Measurements from ENCODE around the gene CSH2. TPM values are rescaled to one million over a fixed set of nuclear protein-coding genes. Genes with fewer than 3 reads are reported as not detected.

CSH2 gene
- total and polyA plus RNA-seq, 2 of the 13 experiments (the other 11 are each of a cell fraction or from before 2014, with no cell fraction given): not detected

- TF ChIP-seq FOXO4 (CRISPR knock-in tag; conservative IDR thresholded peaks at IDR 0.05) (0 out of 2 replicates have a peak, but pooled peaks have one; percentile 11), ZNF772 (CRISPR knock-in tag; IDR thresholded peaks at IDR 0.05) (0 out of 2 replicates have a peak, but pooled peaks have one; percentile 15), CREB1 (IDR thresholded peaks at IDR 0.05) (no peak), CREB1 (CRISPR knock-in tag; IDR thresholded peaks at IDR 0.05) (no peak), MXD1 (CRISPR knock-in tag; IDR thresholded peaks at IDR 0.05) (peak; percentile 29; the same call in 1 of the 2 replicates), CEBPB (IDR thresholded peaks at IDR 0.05; ENCODE audit: borderline replicate concordance, low read depth, low read length) (peak; percentile 48)
Observed at GRCh38 chr17:63833026-63833740, 40.3 kb downstream of the CSH2 start (continued).

GRCh38 chr17:63832455-63832854 lies 41.0 kb downstream of the CSH2 start:
- Histone ChIP-seq H3K27ac (ENCODE audit: extremely low read length, insufficient read depth, low read length) (no peak overlapping the region), H2AFZ (ENCODE audit: low read length) (no peak overlapping the region), H4K20me1 (ENCODE audit: insufficient read depth, low read length) (0 out of 2 replicates have a peak, but pooled peaks cover 2% of the 10 kb centered on the region), H3K4me3 (replicated peaks in 1 of 3; ENCODE audit: insufficient read depth in 1 of 3, low read depth in 2 of 3, low read length in 3 of 3) (no peak overlapping the region), H3K36me3 (replicated peaks in 1 of 2; ENCODE audit: control insufficient read depth in 1 of 2, insufficient read depth in 2 of 2, low read length in 2 of 2) (peaks cover 60 to 82% of the 10 kb centered on the region in 2 experiments), H3K79me2 (ENCODE audit: insufficient read depth, low read length) (peaks cover 28% of the 10 kb centered on the region), H3K4me1 (ENCODE audit: insufficient read depth, low read length) (peaks cover 19% of the 10 kb centered on the region), H3K4me2 (ENCODE audit: low read depth, low read length) (no peak overlapping the region), H3K9me3 (ENCODE audit: low read length) (no peaks in the 10 kb centered on the region), H3K27me3 (ENCODE audit: control insufficient read depth in 1 of 2, insufficient read depth in 2 of 2, low read length in 2 of 2) (no peaks in the 10 kb centered on the region; a peak in 1 of 5 replicates), H3K9ac (ENCODE audit: insufficient read depth, low read depth, low read length) (no peak overlapping the region)
- ATAC-seq (peak; percentile 10; the same call in 2 of the 3 replicates), FAIRE-seq (no peak), DNase-seq (ENCODE audit: low spot score) (no peak)
- CTCF ChIA-PET (ENCODE audit: low intra/inter-chr PET ratio, low total read pairs): no interaction called here
- in situ Hi-C loops (cut with HindIII; ENCODE audit: extremely low pct_ligation_motif_present, low pct_unique_long_range_greater_than_20kb) (no loop called here), intact Hi-C loops (cut with micrococcal nuclease; ENCODE audit: unreplicated experiment) (no loop called here)
- BruUV-seq (replicated peaks): TSS peak; percentile 26
- POLR2A ChIA-PET: interaction anchor here (1.1 to 5.2 kb wide), 3 partner anchors 9 to 211 kb away, joined by 4 to 30 read pairs (median 13); partner anchors contain the start of genes CCDC47, DDX42 and MAP3K3
- 94% methylated on average over 2 of the region's 2 CpGs for WGBS (ENCODE audit: low lambda C conversion rate)
- TF ChIP-seq ZNF451 (CRISPR knock-in tag; IDR thresholded peaks at IDR 0.05): no peak
- 0 out of 2 replicates have a peak, but pooled peaks have one; percentile 13 for TF ChIP-seq NFIB (CRISPR knock-in tag; IDR thresholded peaks at IDR 0.05; ENCODE audit: borderline replicate concordance)
- TF ChIP-seq HES4 (CRISPR knock-in tag; IDR thresholded peaks at IDR 0.05; ENCODE audit: borderline replicate concordance): no peak
- 0 out of 2 replicates have a peak, but pooled peaks have one; percentile 34 for TF ChIP-seq POLR2G (IDR thresholded peaks at IDR 0.05; ENCODE audit: low read depth, low read length)
- TF ChIP-seq PRDM10 (CRISPR knock-in tag; IDR thresholded peaks at IDR 0.05; ENCODE audit: low read depth): no peak
- no peak for TF ChIP-seq TEAD2 (CRISPR knock-in tag; IDR thresholded peaks at IDR 0.05)
- no peak for TF ChIP-seq ELK4 (CRISPR knock-in tag; IDR thresholded peaks at IDR 0.05; ENCODE audit: borderline replicate concordance)
- no peak for TF ChIP-seq ZNF354B (CRISPR knock-in tag; IDR thresholded peaks at IDR 0.05)
